B cell (primary cell): Measurements from ENCODE around the gene KRTAP5-2.

Experiments
- CTCF ChIP-seq: fragments of 200-600 bp; IDR thresholded peaks from one replicate; pipeline ENCODE4 v1.8.0; 2022; ENCODE audit warnings: antibody characterized with exemption, mild to moderate bottlenecking
- EZH2 ChIP-seq: IDR thresholded peaks from 2 replicates; pipeline ENCODE4 v1.6.1; 2012; ENCODE audit warnings: borderline replicate concordance, low read depth, mild to moderate bottlenecking, moderate library complexity, low read length; ENCODE audit not compliant: insufficient read depth, poor library complexity, severe bottlenecking

GRCh38 chr11:1567721-1568100, 30.4 kb downstream of the KRTAP5-2 start:
- TF ChIP-seq CTCF (no peak), EZH2 (no peak)
